Astrocyte (in vitro differentiated cells and primary cell): ENCODE results near the gene ITGA2. TPM values are rescaled to one million over a fixed set of nuclear protein-coding genes. Genes with fewer than 3 reads are reported as not detected.

Experiments used
- DNase-seq: peaks from one replicate; pipeline ENCODE4 v3.0.0-alpha.2; 2010; ENCODE audit warnings: low read depth
- FAIRE-seq: peaks from 2 replicates; lab custom pipeline; 2011; peaks lifted over from hg19 to GRCh38; lab: Jason Lieb, UNC
- H2AFZ ChIP-seq: 2 replicates; pipeline ENCODE4 v1.6.0; 2012; ENCODE audit warnings: low read depth, low read length, inconsistent platforms
- H3K27ac ChIP-seq: 2 replicates; pipeline ENCODE4 v1.5.1; 2011; ENCODE audit warnings: low read depth, low read length, inconsistent platforms
- H3K27me3 ChIP-seq: 2 replicates; pipeline ENCODE4 v1.6.0; 2011; ENCODE audit warnings: low read length, inconsistent platforms; ENCODE audit not compliant: insufficient read depth
- H3K36me3 ChIP-seq: 2 replicates; pipeline ENCODE4 v1.5.1; 2011; ENCODE audit warnings: low read length, inconsistent platforms; ENCODE audit not compliant: insufficient read depth
- H3K4me1 ChIP-seq: 2 replicates; pipeline ENCODE4 v1.5.1; 2011; ENCODE audit warnings: low read length, inconsistent platforms; ENCODE audit not compliant: insufficient read depth
- H3K4me2 ChIP-seq: 2 replicates; pipeline ENCODE4 v1.6.0; 2012; ENCODE audit warnings: low read length, inconsistent platforms
- H3K4me3 ChIP-seq: 2 replicates; pipeline ENCODE4 v1.5.1; 2011; ENCODE audit warnings: low read depth, mild to moderate bottlenecking, low read length, inconsistent platforms; ENCODE audit not compliant: insufficient read depth
- H3K79me2 ChIP-seq: 2 replicates; pipeline ENCODE4 v1.6.0; 2012; ENCODE audit warnings: mild to moderate bottlenecking, low read length, inconsistent platforms; ENCODE audit not compliant: insufficient read depth
- H3K9ac ChIP-seq: 2 replicates; pipeline ENCODE4 v1.6.0; 2012; ENCODE audit warnings: mild to moderate bottlenecking, low read length, inconsistent platforms
- H3K9me3 ChIP-seq: 2 replicates; pipeline ENCODE4 v1.5.1; 2012; ENCODE audit warnings: low read depth, mild to moderate bottlenecking, low read length, inconsistent platforms; ENCODE audit not compliant: insufficient read depth
- H4K20me1 ChIP-seq: 2 replicates; pipeline ENCODE4 v1.6.0; 2012; ENCODE audit warnings: low read length, inconsistent platforms; ENCODE audit not compliant: insufficient read depth
- H3K27ac Mint-ChIP-seq: one replicate; pipeline ENCODE4 v1.8.0; 2021; ENCODE audit warnings: mild to moderate bottlenecking, mixed read lengths; ENCODE audit not compliant: unreplicated experiment
- H3K27me3 Mint-ChIP-seq: one replicate; pipeline ENCODE4 v1.8.0; 2021; ENCODE audit warnings: low read depth, mixed read lengths; ENCODE audit not compliant: unreplicated experiment
- H3K36me3 Mint-ChIP-seq: one replicate; pipeline ENCODE4 v1.8.0; 2021; ENCODE audit warnings: low read depth, mixed read lengths; ENCODE audit not compliant: unreplicated experiment
- H3K4me1 Mint-ChIP-seq: one replicate; pipeline ENCODE4 v1.8.0; 2021; ENCODE audit warnings: low read depth, mixed read lengths; ENCODE audit not compliant: unreplicated experiment
- H3K4me3 Mint-ChIP-seq: one replicate; pipeline ENCODE4 v1.8.0; 2021; ENCODE audit warnings: mild to moderate bottlenecking, moderate library complexity, mixed read lengths; ENCODE audit not compliant: unreplicated experiment
- H3K9me3 Mint-ChIP-seq: one replicate; pipeline ENCODE4 v1.8.0; 2021; ENCODE audit warnings: mild to moderate bottlenecking, mixed read lengths; ENCODE audit not compliant: unreplicated experiment
- CTCF ChIP-seq: IDR thresholded peaks from 2 replicates; pipeline ENCODE4 v1.5.1; 2011; ENCODE audit warnings: low read depth, mild to moderate bottlenecking, inconsistent platforms, low read length, moderate library complexity; ENCODE audit not compliant: insufficient read depth
- EZH2 ChIP-seq: IDR thresholded peaks from 2 replicates; pipeline ENCODE4 v1.6.1; 2012; ENCODE audit warnings: mild to moderate bottlenecking, low read length, inconsistent platforms; ENCODE audit not compliant: insufficient read depth
- total RNA-seq: library from RNA; stranded (reverse); gene quantifications from 2 replicates; pipeline ENCODE4 v1.2.1, GENCODE V29; 2021

The ITGA2 gene
- total RNA-seq, 1 donor from 2014 or later: 35.9 TPM

DNA sequence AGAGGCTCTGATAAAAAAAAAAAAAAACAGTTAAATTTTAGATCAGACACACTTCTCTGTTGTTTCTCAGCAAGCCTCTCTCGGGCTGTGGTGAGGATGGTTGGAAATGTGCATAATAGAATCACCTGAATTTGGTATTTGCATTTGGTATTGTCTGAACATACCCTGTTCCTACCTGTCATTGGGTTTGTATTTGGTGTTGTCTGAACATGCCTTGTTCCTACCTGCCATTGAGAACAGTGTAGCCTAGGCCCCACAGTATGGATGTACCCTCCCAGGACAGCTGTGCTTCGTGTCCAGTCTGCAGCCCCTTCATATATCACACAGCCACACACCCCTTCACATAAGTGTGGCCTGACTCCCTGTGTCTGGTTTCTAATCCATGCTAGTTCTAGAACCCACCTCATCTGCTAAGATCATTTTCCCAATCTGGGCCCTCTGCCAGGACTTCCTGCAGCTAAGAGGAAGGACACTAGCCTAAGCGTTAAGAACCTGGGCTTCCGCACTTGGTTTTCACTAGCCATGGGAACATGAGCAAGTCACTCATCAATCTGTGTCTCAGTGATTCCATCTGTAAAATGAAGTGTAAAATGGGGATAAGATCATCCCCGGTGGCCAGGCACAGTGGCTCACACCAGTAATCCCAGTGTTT is 49.2 kb downstream of the ITGA2 start:
- peaks cover 28% of the 10 kb centered on the region for H3K4me1 Mint-ChIP-seq

DNA sequence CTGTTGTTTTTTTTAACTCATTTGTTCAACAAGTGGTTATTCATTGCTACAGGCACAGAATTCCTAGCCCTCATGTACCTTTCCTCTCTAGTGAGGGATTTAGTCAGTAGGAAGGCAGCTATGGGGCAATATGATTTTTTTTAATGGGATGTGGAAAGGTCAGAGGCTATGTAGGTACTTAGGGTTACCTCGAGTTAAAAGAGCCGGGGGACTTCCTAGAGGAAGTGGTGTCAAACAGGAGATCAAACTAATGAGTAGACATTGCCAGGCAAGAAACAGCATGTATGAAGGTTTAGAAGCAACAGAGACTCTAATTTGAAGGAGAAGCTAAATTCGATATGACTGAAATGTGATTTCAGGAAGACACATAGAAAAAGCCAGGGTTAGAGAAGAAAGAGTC is 50.7 kb downstream of the ITGA2 start:
- no peaks in the 10 kb centered on the region for H3K9me3 ChIP-seq
- H2AFZ ChIP-seq: no peak overlapping the region
- H3K27ac ChIP-seq: no peak overlapping the region
- no peak overlapping the region for H3K9ac ChIP-seq
- DNase-seq: no peak
- H3K4me3 ChIP-seq: no peak overlapping the region
- no peaks in the 10 kb centered on the region for H3K36me3 Mint-ChIP-seq
- H3K9me3 Mint-ChIP-seq: no peaks in the 10 kb centered on the region
- H3K79me2 ChIP-seq: peaks cover 3% of the 10 kb centered on the region
- peaks cover 28% of the 10 kb centered on the region for H3K4me1 Mint-ChIP-seq
- no peak overlapping the region for H3K27ac Mint-ChIP-seq
- no peaks in the 10 kb centered on the region for H3K27me3 ChIP-seq
- no peaks in the 10 kb centered on the region for H4K20me1 ChIP-seq
- H3K4me2 ChIP-seq: no peak overlapping the region
- peak; percentile 56 for FAIRE-seq
- peaks cover 38% of the 10 kb centered on the region for H3K4me1 ChIP-seq
- no peaks in the 10 kb centered on the region for H3K36me3 ChIP-seq
- no peak overlapping the region for H3K4me3 Mint-ChIP-seq
- H3K27me3 Mint-ChIP-seq: no peaks in the 10 kb centered on the region
- TF ChIP-seq EZH2: no peak
- TF ChIP-seq CTCF: no peak

More for the DNA sequence above, 49.2 kb downstream of the ITGA2 start:
- Histone ChIP-seq H3K4me2 (peak overlapping the region; percentile 53), H2AFZ (no peak overlapping the region), H3K4me1 (peaks cover 35% of the 10 kb centered on the region), H3K27me3 (no peaks in the 10 kb centered on the region), H3K36me3 (no peaks in the 10 kb centered on the region), H3K79me2 (peaks cover 3% of the 10 kb centered on the region), H3K9ac (no peak overlapping the region), H3K9me3 (no peaks in the 10 kb centered on the region), H3K27ac (no peak overlapping the region), H4K20me1 (no peaks in the 10 kb centered on the region), H3K4me3 (no peak overlapping the region)
- Mint-ChIP-seq H3K27me3 (no peaks in the 10 kb centered on the region), H3K36me3 (no peaks in the 10 kb centered on the region), H3K9me3 (no peaks in the 10 kb centered on the region), H3K27ac (peak overlapping the region; percentile 5), H3K4me3 (no peak overlapping the region)
- DNase-seq (no peak), FAIRE-seq (no peak)
- no peak for TF ChIP-seq EZH2
- TF ChIP-seq CTCF: no peak

DNA sequence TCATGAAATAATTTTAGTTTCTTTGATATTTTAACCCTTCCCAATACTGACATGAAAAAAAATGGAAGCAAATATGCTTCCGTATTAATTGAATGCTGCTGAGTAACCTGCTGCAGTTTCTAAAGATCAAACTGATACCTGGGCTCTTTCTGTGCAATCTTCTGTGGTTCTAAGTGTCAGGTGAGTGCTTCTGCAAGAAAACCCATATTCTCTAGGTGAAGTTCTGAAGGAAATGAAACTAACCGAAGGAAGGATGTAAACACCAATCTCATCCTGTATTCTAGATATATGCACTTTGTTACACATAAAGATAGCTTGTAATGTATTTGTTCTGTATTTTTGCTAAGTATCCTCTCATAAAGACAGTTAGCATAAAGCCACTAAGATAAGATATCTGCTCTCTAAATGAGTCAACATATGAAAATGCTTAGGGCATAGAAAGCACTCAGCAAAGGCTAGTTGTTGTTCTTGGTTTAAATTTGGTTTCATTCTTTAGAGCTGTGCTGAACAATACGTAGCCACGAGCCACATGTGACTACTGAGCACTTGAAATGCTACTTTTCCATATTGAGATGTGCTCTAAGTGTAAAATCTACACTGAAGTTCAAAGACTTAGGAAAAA is 52.0 kb downstream of the ITGA2 start:
- no peaks in the 10 kb centered on the region for H3K27me3 ChIP-seq
- Mint-ChIP-seq H3K4me1 (peaks cover 28% of the 10 kb centered on the region), H3K27me3 (no peaks in the 10 kb centered on the region), H3K4me3 (no peak overlapping the region), H3K36me3 (no peaks in the 10 kb centered on the region), H3K27ac (no peak overlapping the region), H3K9me3 (no peaks in the 10 kb centered on the region)
- H2AFZ ChIP-seq: no peak overlapping the region
- no peak overlapping the region for H3K4me3 ChIP-seq
- no peaks in the 10 kb centered on the region for H3K9me3 ChIP-seq
- peak overlapping the region; percentile 70 for H3K4me2 ChIP-seq
- peaks cover 37% of the 10 kb centered on the region for H3K4me1 ChIP-seq
- TF ChIP-seq CTCF (no peak), EZH2 (no peak)
- H3K9ac ChIP-seq: no peak overlapping the region
- no peaks in the 10 kb centered on the region for H3K36me3 ChIP-seq
- H4K20me1 ChIP-seq: no peaks in the 10 kb centered on the region
- FAIRE-seq (peak; percentile 50), DNase-seq (peak; percentile 64)
- peaks cover 3% of the 10 kb centered on the region for H3K79me2 ChIP-seq
- no peak overlapping the region for H3K27ac ChIP-seq
